Ovary (tissue), 3 donors: ENCODE results near the gene LRP1.

ENCODE experiments used
- CTCF ChIP-seq, 3 donors: fragments of 450-650 bp in 2 of 3; fragments of 200-600 bp in 1 of 3; IDR thresholded peaks; one replicate each; pipeline versions ENCODE4 v1.5.1 to v1.8.0; 2016 to 2022; ENCODE audit warnings: antibody characterized with exemption in 3 of 3, mild to moderate bottlenecking in 1 of 3
- EP300 ChIP-seq: sonication (generic); formaldehyde crosslinking; IDR thresholded peaks from one replicate; pipeline ENCODE4 v1.6.1; 2017; ENCODE audit warnings: antibody characterized with exemption
- POLR2A ChIP-seq: fragments of 450-650 bp; IDR thresholded peaks from one replicate; pipeline ENCODE4 v1.6.1; 2017; ENCODE audit warnings: antibody characterized with exemption, mild to moderate bottlenecking, moderate library complexity
- donor health status: DM: no; HTN: no; CAD: no.

GRCh38 chr12:57112492-57113294 is 15.6 kb upstream of the LRP1 start:
- TF ChIP-seq CTCF (IDR thresholded peaks at IDR 0.05) (peak in 1 of 3 donors; percentile 80), EP300 (no peak), POLR2A (no peak)
